HCT116 (cell line): ENCODE results near the gene EGF.

Source experiments
- CEBPB ChIP-seq: IDR thresholded peaks from 2 replicates; pipeline ENCODE4 v1.6.1; 2012; ENCODE audit warnings: low read depth
- CTCF ChIP-seq, 3 experiments: fragments of 200-600 bp in 1 of 3; sonication (generic) in 1 of 3; IDR thresholded peaks in 2 of 3; conservative IDR thresholded peaks in 1 of 3; 2 replicates each; pipeline ENCODE4 v1.5.1; 2012 to 2017; ENCODE audit warnings: low read depth in 2 of 3, low read length in 2 of 3, antibody characterized with exemption in 1 of 3, borderline replicate concordance in 1 of 3, control low read depth in 1 of 3, mild to moderate bottlenecking in 1 of 3, mixed read lengths in 1 of 3, mixed run types in 1 of 3, moderate library complexity in 1 of 3; ENCODE audit not compliant: insufficient read depth in 1 of 3
- EGR1 ChIP-seq: IDR thresholded peaks from 2 replicates; pipeline ENCODE4 v1.6.1; 2012; ENCODE audit warnings: low read depth
- EZH2 ChIP-seq: fragments of 200-600 bp; sonication (generic); IDR thresholded peaks from 2 replicates; pipeline ENCODE4 v1.6.1; 2017; ENCODE audit warnings: antibody characterized with exemption, mixed run types
- JUND ChIP-seq: IDR thresholded peaks from 2 replicates; pipeline ENCODE4 v1.6.1; 2012
- POLR2A ChIP-seq: IDR thresholded peaks from 2 replicates; pipeline ENCODE4 v1.7.0; 2011; ENCODE audit warnings: borderline replicate concordance; ENCODE audit not compliant: insufficient read depth, insufficient read length; ENCODE audit errors: extremely low read depth
- POLR2AphosphoS5 ChIP-seq: IDR thresholded peaks from 2 replicates; pipeline ENCODE4 v1.6.1; 2011; ENCODE audit warnings: mild to moderate bottlenecking, low read depth, low read length, moderate library complexity
- RAD21 ChIP-seq: IDR thresholded peaks from 2 replicates; pipeline ENCODE4 v1.6.1; 2012; ENCODE audit warnings: low read depth, mild to moderate bottlenecking
- SIN3A ChIP-seq: IDR thresholded peaks from 2 replicates; pipeline ENCODE4 v1.6.1; 2012; ENCODE audit warnings: low read depth
- SP1 ChIP-seq: IDR thresholded peaks from 2 replicates; pipeline ENCODE4 v1.6.1; 2012; ENCODE audit warnings: low read depth
- SRF ChIP-seq: IDR thresholded peaks from 2 replicates; pipeline ENCODE4 v1.6.1; 2012; ENCODE audit warnings: low read depth
- TCF7L2 ChIP-seq: IDR thresholded peaks from 2 replicates; pipeline ENCODE4 v1.7.0; 2011; ENCODE audit warnings: borderline replicate concordance, inconsistent platforms; ENCODE audit not compliant: insufficient read depth, insufficient read length; ENCODE audit errors: extremely low read depth
- YY1 ChIP-seq: IDR thresholded peaks from 2 replicates; pipeline ENCODE4 v1.6.1; 2011; ENCODE audit warnings: low read length, low read depth, moderate library complexity, mild to moderate bottlenecking; ENCODE audit not compliant: insufficient replicate concordance; ENCODE audit errors: extremely low read depth
- ZFX ChIP-seq: fragments of 450-650 bp; IDR thresholded peaks from 2 replicates; pipeline ENCODE4 v1.6.1; 2017

- TF ChIP-seq POLR2A: no peak
- no peak for TF ChIP-seq ZFX
- no peak for TF ChIP-seq CTCF (IDR thresholded peaks at IDR 0.05 in 2 of 3, conservative IDR thresholded peaks at IDR 0.05 in 1 of 3; ENCODE audit: borderline replicate concordance in 1 of 3, insufficient read depth in 1 of 3, low read depth in 2 of 3, low read length in 2 of 3)
- TF ChIP-seq EZH2: no peak
- no peak for TF ChIP-seq EGR1
- no peak for TF ChIP-seq RAD21
- TF ChIP-seq SIN3A: no peak
- TF ChIP-seq CEBPB: no peak
- TF ChIP-seq TCF7L2: no peak
- no peak for TF ChIP-seq SRF
- TF ChIP-seq YY1: no peak
- TF ChIP-seq POLR2AphosphoS5: no peak
- no peak for TF ChIP-seq SP1
- no peak for TF ChIP-seq JUND
Measured at GRCh38 chr4:109902559-109903251, 10.0 kb upstream of the EGF start.
